Esophagus muscularis mucosa (tissue), 4 donors: ENCODE measurements around the gene HERC6. TPM values are rescaled to one million over a fixed set of nuclear protein-coding genes. Genes with fewer than 3 reads are reported as not detected.

Source experiments
- DNase-seq: peaks from one replicate; pipeline ENCODE4 v3.0.0-alpha.2; 2017; ENCODE audit errors: extremely low spot score
- H3K27ac ChIP-seq, 4 donors: fragments of 200-600 bp; sonication (generic); replicated peaks in 1 of 4; 1 replicate in 3 of 4; 2 replicates in 1 of 4; pipeline ENCODE4 v1.5.1; 2016 to 2019; ENCODE audit warnings: mild to moderate bottlenecking in 1 of 4
- H3K27me3 ChIP-seq, 4 donors: fragments of 200-600 bp; sonication (generic); one replicate each; pipeline versions ENCODE4 v1.5.1 to v1.6.0; 2016 to 2019
- H3K36me3 ChIP-seq, 4 donors: fragments of 200-600 bp; sonication (generic); one replicate each; pipeline ENCODE4 v1.5.1; 2016 to 2019
- H3K4me1 ChIP-seq, 4 donors: fragments of 200-600 bp; sonication (generic); one replicate each; pipeline ENCODE4 v1.5.1; 2016 to 2019
- H3K4me3 ChIP-seq, 4 donors: fragments of 200-600 bp; sonication (generic); 1 replicate in 2 of 4; 2 replicates in 2 of 4; pipeline ENCODE4 v1.5.1; 2016 to 2019; ENCODE audit warnings: mild to moderate bottlenecking in 4 of 4, moderate library complexity in 1 of 4
- H3K9me3 ChIP-seq, 4 donors: fragments of 200-600 bp; sonication (generic); 1 replicate in 3 of 4; 2 replicates in 1 of 4; pipeline ENCODE4 v1.5.1; 2016 to 2019
- CTCF ChIP-seq, 3 experiments: fragments of 200-600 bp in 2 of 3; fragments of 450-650 bp in 1 of 3; sonication (generic) in 2 of 3; IDR thresholded peaks; one replicate each; pipeline ENCODE4 v1.5.1; 2017 to 2019; ENCODE audit warnings: antibody characterized with exemption in 3 of 3, mild to moderate bottlenecking in 2 of 3, moderate library complexity in 1 of 3
- EP300 ChIP-seq: sonication (generic); formaldehyde crosslinking; IDR thresholded peaks from one replicate; pipeline ENCODE4 v1.6.1; 2017; ENCODE audit warnings: antibody characterized with exemption
- POLR2A ChIP-seq: fragments of 450-650 bp; IDR thresholded peaks from one replicate; pipeline ENCODE4 v1.6.1; 2017; ENCODE audit warnings: antibody characterized with exemption, moderate library complexity, mild to moderate bottlenecking, low read depth
- POLR2AphosphoS5 ChIP-seq, 2 donors: sonication (generic); formaldehyde crosslinking; IDR thresholded peaks; one replicate each; pipeline ENCODE4 v1.6.1; 2017; ENCODE audit warnings: antibody characterized with exemption in 2 of 2
- WGBS: methylation state at CpG from one replicate; pipeline ENCODE4 v1.1.5; 2018; 5-methylcytosine and 5-hydroxymethylcytosine counted together
- intact Hi-C: fragments of 100-400 bp; cut with DNase I; formaldehyde crosslinking; loops from one replicate; pipeline ENCODE4 v1.15.1; 2023
- total RNA-seq, 4 donors: library from RNA; depleted of rRNA; stranded (reverse); fragments of >200 nt; gene quantifications; one replicate each; pipeline versions ENCODE4 v1.1.0 to v1.2.1, GENCODE V29; 2016

The HERC6 gene
- total RNA-seq, 4 donors from 2014 or later, result 3.8 to 5.2 (median 4.9) TPM

DNA sequence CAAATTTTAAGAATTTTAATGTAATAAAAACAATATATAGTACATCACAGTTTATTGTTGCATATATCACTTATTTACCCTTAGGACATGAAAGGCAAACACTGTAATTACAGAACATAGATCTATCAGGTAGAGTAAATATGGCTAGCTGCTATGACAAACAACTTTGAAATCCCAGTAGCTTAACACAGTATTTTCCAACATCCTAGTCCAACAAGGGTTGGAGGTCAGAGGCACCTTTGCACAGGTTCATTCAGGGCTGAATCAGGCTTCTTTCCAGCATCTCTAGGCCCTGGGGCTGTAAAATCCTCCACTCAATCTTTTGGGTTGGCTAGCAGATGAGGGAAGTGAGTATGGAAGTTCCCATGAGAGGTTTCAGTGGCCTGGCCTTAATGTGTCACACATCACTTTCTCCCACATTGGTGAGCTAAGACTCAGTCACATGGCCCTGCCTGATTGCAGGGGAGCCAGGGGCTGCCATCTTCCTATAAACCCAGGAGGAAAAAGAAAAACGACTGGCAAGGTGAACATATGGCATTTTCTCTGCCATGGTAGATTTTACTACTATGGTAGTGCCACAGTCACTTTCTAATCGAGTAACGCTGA, 32.9 kb downstream of the HERC6 start:
- 86% methylated on average over 3 of the region's 3 CpGs for WGBS
- Histone ChIP-seq H3K27me3 (no peaks in the 10 kb centered on the region), H3K36me3 (peaks cover 0 to 84% (median 18%) of the 10 kb centered on the region in 4 donors), H3K9me3 (no peaks in the 10 kb centered on the region), H3K27ac (no peak overlapping the region), H3K4me1 (no peaks in the 10 kb centered on the region), H3K4me3 (no peak overlapping the region)
- TF ChIP-seq CTCF (IDR thresholded peaks at IDR 0.05), result no peak
- no peak for TF ChIP-seq POLR2AphosphoS5 (IDR thresholded peaks at IDR 0.05)
- TF ChIP-seq POLR2A, result no peak
- no peak for TF ChIP-seq EP300
- no peak for DNase-seq
- intact Hi-C loops, result no loop called here

GRCh38 chr4:88413801-88414200, 35.1 kb downstream of the HERC6 start:
- Histone ChIP-seq H3K4me1 (no peaks in the 10 kb centered on the region), H3K9me3 (no peaks in the 10 kb centered on the region), H3K36me3 (peaks cover 0 to 73% (median 12%) of the 10 kb centered on the region in 4 donors), H3K27ac (no peak overlapping the region), H3K4me3 (no peak overlapping the region), H3K27me3 (no peaks in the 10 kb centered on the region)
- intact Hi-C loops, result no loop called here
- TF ChIP-seq POLR2A (no peak), POLR2AphosphoS5 (IDR thresholded peaks at IDR 0.05) (no peak), CTCF (IDR thresholded peaks at IDR 0.05) (no peak), EP300 (no peak)
- 64% methylated on average over 1 of the region's 1 CpG for WGBS
- DNase-seq, result no peak

DNA sequence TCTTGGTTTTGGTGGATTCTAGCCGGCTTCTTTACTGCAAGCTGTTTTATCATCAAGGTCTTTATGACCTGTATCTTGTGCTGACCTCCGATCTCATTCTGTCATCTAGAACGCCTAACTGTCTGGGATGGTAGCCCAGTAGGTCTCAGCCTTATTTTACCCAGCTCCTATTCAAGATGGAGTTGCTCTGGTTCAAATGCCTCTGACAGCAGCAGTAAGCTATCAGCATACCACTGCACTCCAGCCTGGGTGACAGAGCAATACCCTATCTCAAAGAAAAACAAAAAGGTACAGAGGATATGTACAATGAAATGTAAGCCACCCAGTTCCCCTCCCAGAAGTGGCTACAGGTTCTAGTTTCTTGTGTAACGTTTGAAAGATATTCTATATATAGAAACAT, 36.1 kb downstream of the HERC6 start:
- 85% methylated on average over 4 of the region's 4 CpGs for WGBS
- Histone ChIP-seq H3K36me3 (peaks cover 0 to 63% (median 10%) of the 10 kb centered on the region in 4 donors), H3K4me1 (no peaks in the 10 kb centered on the region), H3K27me3 (no peaks in the 10 kb centered on the region), H3K4me3 (no peak overlapping the region), H3K27ac (no peak overlapping the region), H3K9me3 (no peaks in the 10 kb centered on the region)
- no peak for DNase-seq
- TF ChIP-seq POLR2AphosphoS5 (IDR thresholded peaks at IDR 0.05) (no peak), EP300 (no peak), POLR2A (no peak), CTCF (IDR thresholded peaks at IDR 0.05) (no peak)
- intact Hi-C loops, result no loop called here

GRCh38 chr4:88415982-88416381, 37.3 kb downstream of the HERC6 start:
- no peaks in the 10 kb centered on the region for H3K9me3 ChIP-seq
- no peak for DNase-seq
- no peak overlapping the region for H3K27ac ChIP-seq
- WGBS, result 88% methylated on average over 2 of the region's 2 CpGs
- H3K4me3 ChIP-seq, result no peak overlapping the region
- no peaks in the 10 kb centered on the region for H3K27me3 ChIP-seq
- TF ChIP-seq POLR2A (no peak), CTCF (IDR thresholded peaks at IDR 0.05) (no peak), EP300 (no peak), POLR2AphosphoS5 (IDR thresholded peaks at IDR 0.05) (no peak)
- H3K36me3 ChIP-seq, result peaks cover 0 to 53% (median 8%) of the 10 kb centered on the region in 4 donors
- intact Hi-C loops, result no loop called here
- H3K4me1 ChIP-seq, result no peaks in the 10 kb centered on the region

DNA sequence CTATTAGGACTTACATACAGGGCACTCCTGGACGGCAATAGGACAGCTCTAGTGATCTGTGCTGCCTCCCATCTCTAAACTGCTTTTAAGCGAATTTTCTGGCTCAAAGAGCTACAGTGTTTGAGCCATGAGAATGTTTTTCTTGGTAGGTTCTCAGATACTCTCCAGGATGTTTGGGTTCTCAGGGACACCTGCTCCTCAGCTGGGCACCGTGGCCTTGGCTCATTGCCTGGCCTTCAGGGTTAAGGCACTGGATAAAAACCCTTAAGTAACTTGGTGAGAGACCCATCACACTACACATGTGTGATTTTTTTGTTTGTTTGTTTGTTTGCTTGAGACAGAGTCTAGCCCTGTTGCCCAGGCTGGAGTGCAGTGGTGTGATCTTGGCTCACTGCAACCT, 39.8 kb downstream of the HERC6 start:
- no peak for DNase-seq
- no peak overlapping the region for H3K27ac ChIP-seq
- H3K4me1 ChIP-seq, result no peaks in the 10 kb centered on the region
- TF ChIP-seq POLR2AphosphoS5 (IDR thresholded peaks at IDR 0.05) (no peak), CTCF (IDR thresholded peaks at IDR 0.05) (no peak), POLR2A (no peak), EP300 (no peak)
- no peaks in the 10 kb centered on the region for H3K27me3 ChIP-seq
- H3K36me3 ChIP-seq, result peaks cover 0 to 35% (median 5%) of the 10 kb centered on the region in 4 donors
- whole genome bisulfite sequencing, result 80% methylated on average over 3 of the region's 3 CpGs
- no peak overlapping the region for H3K4me3 ChIP-seq
- intact Hi-C loops, result no loop called here
- H3K9me3 ChIP-seq, result no peaks in the 10 kb centered on the region
